ENCODE results near the gene CORIN. TPM values are rescaled to one million over a fixed set of nuclear protein-coding genes. Genes with fewer than 3 reads are reported as not detected.

CORIN gene
- total and polyA plus RNA-seq, 11 donors = 5.6 to 130 (median 40.1) TPM

- DNase-seq (no peak), ATAC-seq (peak in 2 of 4 donors; percentile 21 to 33)
- no peaks in the 10 kb centered on the region for H3K27me3 ChIP-seq
- 44 to 48% (median 45%) methylated on average over 2 of the region's 2 CpGs for WGBS, 4 donors
- no peaks in the 10 kb centered on the region for H3K9me3 ChIP-seq
- H3K27ac ChIP-seq = peak overlapping the region in 1 of 12 donors; percentile 3
- no peaks in the 10 kb centered on the region for H3K36me3 ChIP-seq
- H3K4me3 ChIP-seq = no peak overlapping the region
- TF ChIP-seq CTCF (IDR thresholded peaks at IDR 0.05) = no peak
- TF ChIP-seq POLR2A (IDR thresholded peaks at IDR 0.05) = no peak
- H3K4me1 ChIP-seq = peaks cover 0 to 5% (median 0%) of the 10 kb centered on the region in 12 donors
- intact Hi-C loops (cut with DNase I) = no loop called here
Observed at GRCh38 chr4:47650584-47651130, 187.2 kb downstream of the CORIN start.

- peaks cover 0 to 5% (median 0%) of the 10 kb centered on the region in 12 donors for H3K4me1 ChIP-seq
- H3K27ac ChIP-seq = peak overlapping the region in 2 of 12 donors; percentile 19 to 27
- H3K27me3 ChIP-seq = no peaks in the 10 kb centered on the region
- no peaks in the 10 kb centered on the region for H3K9me3 ChIP-seq
- DNase-seq (no peak), ATAC-seq (peak in 2 of 4 donors; percentile 36 to 78)
- intact Hi-C loops (cut with DNase I) = no loop called here
- TF ChIP-seq CTCF (IDR thresholded peaks at IDR 0.05) (no peak), POLR2A (IDR thresholded peaks at IDR 0.05) (no peak)
- no peak overlapping the region for H3K4me3 ChIP-seq
- WGBS, 4 donors = 46 to 66% (median 57%) methylated on average over 3 of the region's 3 CpGs
- H3K36me3 ChIP-seq = peaks cover 0 to 4% (median 0%) of the 10 kb centered on the region in 9 donors
Observed at GRCh38 chr4:47647544-47647943, 190.3 kb downstream of the CORIN start.

GRCh38 chr4:47647029-47647428 lies 190.8 kb downstream of the CORIN start:
- H3K36me3 ChIP-seq = peaks cover 0 to 9% (median 0%) of the 10 kb centered on the region in 9 donors
- ATAC-seq (peak in 3 of 4 donors; percentile 36 to 53 (median 46)), DNase-seq (peak in 1 of 5 donors; percentile 22)
- TF ChIP-seq CTCF (IDR thresholded peaks at IDR 0.05) = no peak
- TF ChIP-seq POLR2A (IDR thresholded peaks at IDR 0.05) = no peak
- peaks cover 0 to 5% (median 0%) of the 10 kb centered on the region in 12 donors for H3K4me1 ChIP-seq
- H3K27me3 ChIP-seq = no peaks in the 10 kb centered on the region
- 58 to 72% (median 66%) methylated on average over 3 of the region's 3 CpGs for WGBS, 4 donors
- intact Hi-C loops (cut with DNase I) = no loop called here
- peak overlapping the region in 3 of 12 donors; percentile 4 to 27 (median 19) for H3K27ac ChIP-seq
- H3K9me3 ChIP-seq = no peaks in the 10 kb centered on the region
- no peak overlapping the region for H3K4me3 ChIP-seq

- WGBS, 4 donors = 61 to 70% (median 65%) methylated on average over 3 of the region's 3 CpGs
Observed at GRCh38 chr4:47646372-47646771, 191.5 kb downstream of the CORIN start.

More at GRCh38 chr4:47646372-47646771, 191.5 kb downstream of the CORIN start:
- intact Hi-C loops (cut with DNase I) = no loop called here
- peak overlapping the region in 2 of 12 donors; percentile 4 to 27 for H3K27ac ChIP-seq
- ATAC-seq = no peak
- no peak overlapping the region for H3K4me3 ChIP-seq
- H3K9me3 ChIP-seq = no peaks in the 10 kb centered on the region
- H3K4me1 ChIP-seq = peaks cover 0 to 6% (median 1%) of the 10 kb centered on the region in 12 donors
- no peaks in the 10 kb centered on the region for H3K27me3 ChIP-seq
- H3K36me3 ChIP-seq = peaks cover 0 to 9% (median 0%) of the 10 kb centered on the region in 9 donors
- TF ChIP-seq POLR2A (IDR thresholded peaks at IDR 0.05) (no peak), CTCF (IDR thresholded peaks at IDR 0.05) (no peak)
- no peak for DNase-seq
